HCT116 (cell line): ENCODE data around the gene ARHGAP9. TPM values are rescaled to one million over a fixed set of nuclear protein-coding genes. Genes with fewer than 3 reads are reported as not detected.

ENCODE experiments used
- ATAC-seq: fragments of 200-7000 bp; cut with Tn5 transposase; 2 replicates; pipeline ENCODE4 v1.9.1; 2020; ENCODE audit warnings: mild to moderate bottlenecking, moderate library complexity
- BruUV-seq: library from RNA; stranded (reverse); fragments of 400-500 nt; replicated peaks from 2 replicates; lab custom pipeline; 2021; lab: Mats Ljungman, UMichigan
- CTCF ChIA-PET: fragments of 300-600 bp; sonication (Branson Sonifier 250); formaldehyde crosslinking; loops from one replicate; lab custom pipeline; 2021; ENCODE audit warnings: antibody characterized with exemption; lab: Charles Lee
- POLR2A ChIA-PET: fragments of 300-600, 350-600 bp; sonication (Branson Sonifier 250); formaldehyde crosslinking; loops from one replicate; lab custom pipeline; 2021; ENCODE audit warnings: antibody characterized with exemption; lab: Charles Lee
- RAD21 ChIA-PET, 2 experiments: fragments of 300-600 bp; sonication (Branson Sonifier 250); formaldehyde crosslinking; loops; one replicate each; lab custom pipeline; 2023; ENCODE audit warnings: low total read pairs in 2 of 2; ENCODE audit not compliant: uncharacterized antibody in 2 of 2, unreplicated experiment in 2 of 2, low non-redundant PET in 1 of 2; lab: Charles Lee
- DNase-seq: peaks from one replicate; pipeline ENCODE4 v3.0.0-alpha.2; 2010; ENCODE audit warnings: low read depth, low spot score
- H2AFZ ChIP-seq: fragments of 200-600 bp; shearing (Covaris generic), sonication (generic); 2 replicates; pipeline ENCODE4 v1.6.1; 2017; ENCODE audit warnings: low read depth, mixed run types, mixed read lengths, antibody characterized with exemption, low read length; ENCODE audit not compliant: poor library complexity, severe bottlenecking
- H3K27ac ChIP-seq: 2 replicates; pipeline ENCODE4 v1.5.1; 2012; ENCODE audit warnings: low read depth, low read length
- H3K27me3 ChIP-seq: fragments of 200-600 bp; sonication (generic); 2 replicates; pipeline ENCODE4 v1.6.1; 2016; ENCODE audit warnings: mixed run types, low read length, mixed read lengths; ENCODE audit not compliant: insufficient read depth
- H3K36me3 ChIP-seq, 2 experiments: fragments of 200-500 bp in 1 of 2; fragments of 200-600 bp in 1 of 2; sonication (Bioruptor generic) in 1 of 2; sonication (generic) in 1 of 2; 2 replicates each; pipeline versions ENCODE4 v1.5.1 to v1.6.1; 2014 to 2016; ENCODE audit warnings: low read length in 2 of 2, inconsistent platforms in 1 of 2, mixed read lengths in 1 of 2, mixed run types in 1 of 2; ENCODE audit not compliant: insufficient read depth in 2 of 2, control insufficient read depth in 1 of 2
- H3K4me1 ChIP-seq, 2 experiments: fragments of 200-600 bp in 1 of 2; sonication (generic) in 1 of 2; 2 replicates each; pipeline versions ENCODE4 v1.5.1 to v1.6.1; 2012 to 2017; ENCODE audit warnings: low read length in 2 of 2, inconsistent platforms in 1 of 2, mild to moderate bottlenecking in 1 of 2, mixed read lengths in 1 of 2, mixed run types in 1 of 2, moderate library complexity in 1 of 2; ENCODE audit not compliant: insufficient read depth in 2 of 2, control insufficient read depth in 1 of 2
- H3K4me2 ChIP-seq: fragments of 200-600 bp; sonication (generic); 2 replicates; pipeline ENCODE4 v1.6.1; 2017; ENCODE audit warnings: mixed run types, low read length, mixed read lengths
- H3K4me3 ChIP-seq, 2 experiments: fragments of 200-600 bp in 1 of 2; sonication (generic) in 1 of 2; replicated peaks in 1 of 2; 2 replicates each; pipeline ENCODE4 v1.5.1; 2011 to 2016; ENCODE audit warnings: low read length in 2 of 2, control low read depth in 1 of 2, low read depth in 1 of 2, mild to moderate bottlenecking in 1 of 2, mixed read lengths in 1 of 2, mixed run types in 1 of 2
- H3K79me2 ChIP-seq: fragments of 200-600 bp; sonication (generic); 2 replicates; pipeline ENCODE4 v1.6.1; 2017; ENCODE audit warnings: mild to moderate bottlenecking, mixed run types, low read length, moderate library complexity, mixed read lengths; ENCODE audit not compliant: insufficient read depth
- H3K9ac ChIP-seq: fragments of 200-600 bp; sonication (generic); 2 replicates; pipeline ENCODE4 v1.6.1; 2016; ENCODE audit warnings: low read length, mixed read lengths
- H3K9me2 ChIP-seq: fragments of 200-600 bp; sonication (generic), shearing (Covaris generic); 2 replicates; pipeline ENCODE4 v1.6.1; 2017; ENCODE audit warnings: mixed run types, mild to moderate bottlenecking, moderate library complexity; ENCODE audit not compliant: insufficient read depth
- H3K9me3 ChIP-seq, 2 experiments: fragments of 200-500 bp in 1 of 2; fragments of 200-600 bp in 1 of 2; sonication (Bioruptor generic) in 1 of 2; sonication (generic) in 1 of 2; 2 replicates each; pipeline ENCODE4 v1.6.1; 2014 to 2017; ENCODE audit warnings: low read length in 2 of 2, mixed read lengths in 2 of 2, inconsistent platforms in 1 of 2, low read depth in 1 of 2, mild to moderate bottlenecking in 1 of 2, mixed run types in 1 of 2, moderate library complexity in 1 of 2; ENCODE audit not compliant: control insufficient read depth in 1 of 2, insufficient read depth in 1 of 2
- H4K20me1 ChIP-seq: fragments of 200-600 bp; sonication (generic), shearing (Covaris generic); 2 replicates; pipeline ENCODE4 v1.6.1; 2017; ENCODE audit warnings: mixed run types, mild to moderate bottlenecking, moderate library complexity; ENCODE audit not compliant: insufficient read depth
- CBX3 ChIP-seq: IDR thresholded peaks from 2 replicates; pipeline ENCODE4 v1.6.1; 2012; ENCODE audit warnings: low read depth
- CEBPB ChIP-seq: IDR thresholded peaks from 2 replicates; pipeline ENCODE4 v1.6.1; 2012; ENCODE audit warnings: low read depth
- EGR1 ChIP-seq: IDR thresholded peaks from 2 replicates; pipeline ENCODE4 v1.6.1; 2012; ENCODE audit warnings: low read depth
- FOSL1 ChIP-seq: IDR thresholded peaks from 2 replicates; pipeline ENCODE4 v1.6.1; 2012; ENCODE audit warnings: low read depth
- JUND ChIP-seq: IDR thresholded peaks from 2 replicates; pipeline ENCODE4 v1.6.1; 2012
- POLR2A ChIP-seq: IDR thresholded peaks from 2 replicates; pipeline ENCODE4 v1.7.0; 2011; ENCODE audit warnings: borderline replicate concordance; ENCODE audit not compliant: insufficient read depth, insufficient read length; ENCODE audit errors: extremely low read depth
- RAD21 ChIP-seq: IDR thresholded peaks from 2 replicates; pipeline ENCODE4 v1.6.1; 2012; ENCODE audit warnings: low read depth, mild to moderate bottlenecking
- SIN3A ChIP-seq: IDR thresholded peaks from 2 replicates; pipeline ENCODE4 v1.6.1; 2012; ENCODE audit warnings: low read depth
- SP1 ChIP-seq: IDR thresholded peaks from 2 replicates; pipeline ENCODE4 v1.6.1; 2012; ENCODE audit warnings: low read depth
- TCF7L2 ChIP-seq: IDR thresholded peaks from 2 replicates; pipeline ENCODE4 v1.7.0; 2011; ENCODE audit warnings: borderline replicate concordance, inconsistent platforms; ENCODE audit not compliant: insufficient read depth, insufficient read length; ENCODE audit errors: extremely low read depth
- ZFX ChIP-seq: fragments of 450-650 bp; IDR thresholded peaks from 2 replicates; pipeline ENCODE4 v1.6.1; 2017
- ZNF274 ChIP-seq: fragments of 200-500 bp; sonication (Bioruptor generic); IDR thresholded peaks from 2 replicates; pipeline ENCODE4 v1.6.1; 2014; ENCODE audit warnings: mild to moderate bottlenecking, low read depth, low read length, inconsistent platforms
- intact Hi-C: fragments of 100-400 bp; cut with micrococcal nuclease; formaldehyde crosslinking; loops from 2 replicates; pipeline ENCODE4 v1.10.0; 2022
- total RNA-seq: library from RNA; stranded (reverse); gene quantifications from one replicate; pipeline ENCODE4 v1.2.1, GENCODE V29; 2021; ENCODE audit not compliant: unreplicated experiment
- TF ChIP-seq, protein P1 (sequence below): IDR thresholded peaks from 2 replicates; pipeline ENCODE4 v1.6.1; 2012
- TF ChIP-seq, protein P2 (sequence below): IDR thresholded peaks from 2 replicates; pipeline ENCODE4 v1.6.1; 2011; ENCODE audit warnings: mild to moderate bottlenecking, low read length, moderate library complexity; ENCODE audit not compliant: insufficient replicate concordance; ENCODE audit errors: extremely low read depth
- TF ChIP-seq, protein P3 (sequence below): IDR thresholded peaks from 2 replicates; pipeline ENCODE4 v1.6.1; 2012
- TF ChIP-seq, protein P4 (sequence below), 3 experiments: fragments of 200-600 bp in 1 of 3; sonication (generic) in 1 of 3; IDR thresholded peaks in 2 of 3; conservative IDR thresholded peaks in 1 of 3; 2 replicates each; pipeline ENCODE4 v1.5.1; 2012 to 2017; ENCODE audit warnings: low read depth in 2 of 3, low read length in 2 of 3, antibody characterized with exemption in 1 of 3, borderline replicate concordance in 1 of 3, control low read depth in 1 of 3, mild to moderate bottlenecking in 1 of 3, mixed read lengths in 1 of 3, mixed run types in 1 of 3, moderate library complexity in 1 of 3; ENCODE audit not compliant: insufficient read depth in 1 of 3
- TF ChIP-seq, protein P5 (sequence below): IDR thresholded peaks from 2 replicates; pipeline ENCODE4 v1.6.1; 2012; ENCODE audit warnings: low read depth

Gene ARHGAP9
- total RNA-seq, 1 experiment from 2014 or later = 0.84 TPM

DNA sequence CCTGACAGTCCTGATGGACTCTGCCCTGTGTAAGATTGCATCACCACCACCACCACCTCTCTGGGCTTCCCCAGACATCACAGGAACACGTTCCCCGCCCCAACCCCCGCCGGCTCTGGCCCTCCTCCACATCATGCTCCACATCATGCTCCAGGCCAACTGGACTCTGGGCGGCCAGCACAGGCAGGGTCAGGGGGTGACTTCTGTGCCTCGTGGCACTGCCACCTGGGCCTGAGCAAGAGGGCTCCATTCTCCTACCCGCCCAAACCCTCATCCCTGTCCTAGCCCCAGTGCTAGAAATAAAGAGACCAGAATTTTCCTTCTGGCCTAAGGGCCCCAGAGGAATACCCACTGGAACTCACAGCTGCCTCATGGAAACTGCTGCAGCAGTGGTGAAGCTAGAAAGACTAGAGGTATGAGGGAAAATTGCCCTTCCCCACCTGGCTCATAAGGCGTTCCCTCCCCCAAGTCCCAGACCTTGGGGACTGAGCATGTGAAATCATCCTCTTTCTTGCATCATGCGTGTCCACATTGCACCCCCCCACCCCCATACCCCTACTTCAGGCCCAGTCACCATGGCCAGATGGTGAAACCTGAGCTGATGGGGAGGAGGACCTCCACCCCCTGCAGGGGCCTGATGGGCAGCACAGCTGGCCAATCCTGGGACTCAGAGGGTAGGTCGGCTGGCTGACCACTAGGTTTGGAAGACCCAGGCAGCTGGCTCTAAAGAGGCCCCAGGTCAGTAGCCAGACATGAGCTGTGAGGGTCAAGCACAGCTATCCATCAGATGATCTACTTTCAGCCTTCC, 24.9 kb downstream of the ARHGAP9 start, which contains the start of gene INHBE:
Gene INHBE (plus strand): TSS at position 742 of the 808 bp plus-strand sequence. CDS start 230 bp downstream, outside the sequence.
- Histone ChIP-seq H3K4me2 (peak within 1 kb of the TSS; percentile 44), H4K20me1 (no peaks in the 10 kb centered on the region), H3K4me1 (peaks cover 29 to 45% of the 10 kb centered on the region in 2 experiments), H3K9ac (no peak within 1 kb of the TSS), H3K9me2 (no peaks in the 10 kb centered on the region), H3K36me3 (no peaks in the 10 kb centered on the region), H3K27me3 (no peaks in the 10 kb centered on the region), H3K27ac (no peak within 1 kb of the TSS), H2AFZ (peak within 1 kb of the TSS; percentile 75), H3K9me3 (no peaks in the 10 kb centered on the region), H3K79me2 (no peaks in the 10 kb centered on the region), H3K4me3 (peak within 1 kb of the TSS in 1 of 2 experiments; percentile 19; a peak in 2 of 4 replicates)
- POLR2A ChIA-PET = interaction anchor here (0.6 to 1.2 kb wide), 4 partner anchors 31 to 225 kb away, joined by 3 to 4 read pairs (median 4); partner anchors contain the start of gene SHMT2
- DNase-seq (no peak), ATAC-seq (no peak)
- RAD21 ChIA-PET = no interaction called here
- intact Hi-C loops = no loop called here
- CTCF ChIA-PET = interaction anchor here (0.7 to 3.5 kb wide), 17 partner anchors 10 to 271 kb away, joined by 3 to 26 read pairs (median 4); partner anchors contain the start of gene NXPH4
- no TSS peak for BruUV-seq
- TF ChIP-seq FOSL1 = no peak
- no peak for TF ChIP-seq CBX3
- peak; percentile 39 for TF ChIP-seq TCF7L2
- TF ChIP-seq, protein P1, sequence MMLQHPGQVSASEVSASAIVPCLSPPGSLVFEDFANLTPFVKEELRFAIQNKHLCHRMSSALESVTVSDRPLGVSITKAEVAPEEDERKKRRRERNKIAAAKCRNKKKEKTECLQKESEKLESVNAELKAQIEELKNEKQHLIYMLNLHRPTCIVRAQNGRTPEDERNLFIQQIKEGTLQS = no peak
- peak; percentile 10 for TF ChIP-seq POLR2A
- TF ChIP-seq RAD21 = no peak
- TF ChIP-seq ZFX = no peak
- TF ChIP-seq ZNF274 = no peak
- TF ChIP-seq SP1 = no peak
- no peak for TF ChIP-seq SIN3A
- TF ChIP-seq, protein P2, sequence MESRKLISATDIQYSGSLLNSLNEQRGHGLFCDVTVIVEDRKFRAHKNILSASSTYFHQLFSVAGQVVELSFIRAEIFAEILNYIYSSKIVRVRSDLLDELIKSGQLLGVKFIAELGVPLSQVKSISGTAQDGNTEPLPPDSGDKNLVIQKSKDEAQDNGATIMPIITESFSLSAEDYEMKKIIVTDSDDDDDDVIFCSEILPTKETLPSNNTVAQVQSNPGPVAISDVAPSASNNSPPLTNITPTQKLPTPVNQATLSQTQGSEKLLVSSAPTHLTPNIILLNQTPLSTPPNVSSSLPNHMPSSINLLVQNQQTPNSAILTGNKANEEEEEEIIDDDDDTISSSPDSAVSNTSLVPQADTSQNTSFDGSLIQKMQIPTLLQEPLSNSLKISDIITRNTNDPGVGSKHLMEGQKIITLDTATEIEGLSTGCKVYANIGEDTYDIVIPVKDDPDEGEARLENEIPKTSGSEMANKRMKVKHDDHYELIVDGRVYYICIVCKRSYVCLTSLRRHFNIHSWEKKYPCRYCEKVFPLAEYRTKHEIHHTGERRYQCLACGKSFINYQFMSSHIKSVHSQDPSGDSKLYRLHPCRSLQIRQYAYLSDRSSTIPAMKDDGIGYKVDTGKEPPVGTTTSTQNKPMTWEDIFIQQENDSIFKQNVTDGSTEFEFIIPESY = no peak
- TF ChIP-seq, protein P3, sequence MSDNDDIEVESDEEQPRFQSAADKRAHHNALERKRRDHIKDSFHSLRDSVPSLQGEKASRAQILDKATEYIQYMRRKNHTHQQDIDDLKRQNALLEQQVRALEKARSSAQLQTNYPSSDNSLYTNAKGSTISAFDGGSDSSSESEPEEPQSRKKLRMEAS = no peak
- TF ChIP-seq CEBPB = no peak
- no peak for TF ChIP-seq JUND
- TF ChIP-seq, protein P4, sequence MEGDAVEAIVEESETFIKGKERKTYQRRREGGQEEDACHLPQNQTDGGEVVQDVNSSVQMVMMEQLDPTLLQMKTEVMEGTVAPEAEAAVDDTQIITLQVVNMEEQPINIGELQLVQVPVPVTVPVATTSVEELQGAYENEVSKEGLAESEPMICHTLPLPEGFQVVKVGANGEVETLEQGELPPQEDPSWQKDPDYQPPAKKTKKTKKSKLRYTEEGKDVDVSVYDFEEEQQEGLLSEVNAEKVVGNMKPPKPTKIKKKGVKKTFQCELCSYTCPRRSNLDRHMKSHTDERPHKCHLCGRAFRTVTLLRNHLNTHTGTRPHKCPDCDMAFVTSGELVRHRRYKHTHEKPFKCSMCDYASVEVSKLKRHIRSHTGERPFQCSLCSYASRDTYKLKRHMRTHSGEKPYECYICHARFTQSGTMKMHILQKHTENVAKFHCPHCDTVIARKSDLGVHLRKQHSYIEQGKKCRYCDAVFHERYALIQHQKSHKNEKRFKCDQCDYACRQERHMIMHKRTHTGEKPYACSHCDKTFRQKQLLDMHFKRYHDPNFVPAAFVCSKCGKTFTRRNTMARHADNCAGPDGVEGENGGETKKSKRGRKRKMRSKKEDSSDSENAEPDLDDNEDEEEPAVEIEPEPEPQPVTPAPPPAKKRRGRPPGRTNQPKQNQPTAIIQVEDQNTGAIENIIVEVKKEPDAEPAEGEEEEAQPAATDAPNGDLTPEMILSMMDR (IDR thresholded peaks at IDR 0.05 in 2 of 3, conservative IDR thresholded peaks at IDR 0.05 in 1 of 3; ENCODE audit: borderline replicate concordance in 1 of 3, insufficient read depth in 1 of 3, low read depth in 2 of 3, low read length in 2 of 3) = no peak
- TF ChIP-seq, protein P5, sequence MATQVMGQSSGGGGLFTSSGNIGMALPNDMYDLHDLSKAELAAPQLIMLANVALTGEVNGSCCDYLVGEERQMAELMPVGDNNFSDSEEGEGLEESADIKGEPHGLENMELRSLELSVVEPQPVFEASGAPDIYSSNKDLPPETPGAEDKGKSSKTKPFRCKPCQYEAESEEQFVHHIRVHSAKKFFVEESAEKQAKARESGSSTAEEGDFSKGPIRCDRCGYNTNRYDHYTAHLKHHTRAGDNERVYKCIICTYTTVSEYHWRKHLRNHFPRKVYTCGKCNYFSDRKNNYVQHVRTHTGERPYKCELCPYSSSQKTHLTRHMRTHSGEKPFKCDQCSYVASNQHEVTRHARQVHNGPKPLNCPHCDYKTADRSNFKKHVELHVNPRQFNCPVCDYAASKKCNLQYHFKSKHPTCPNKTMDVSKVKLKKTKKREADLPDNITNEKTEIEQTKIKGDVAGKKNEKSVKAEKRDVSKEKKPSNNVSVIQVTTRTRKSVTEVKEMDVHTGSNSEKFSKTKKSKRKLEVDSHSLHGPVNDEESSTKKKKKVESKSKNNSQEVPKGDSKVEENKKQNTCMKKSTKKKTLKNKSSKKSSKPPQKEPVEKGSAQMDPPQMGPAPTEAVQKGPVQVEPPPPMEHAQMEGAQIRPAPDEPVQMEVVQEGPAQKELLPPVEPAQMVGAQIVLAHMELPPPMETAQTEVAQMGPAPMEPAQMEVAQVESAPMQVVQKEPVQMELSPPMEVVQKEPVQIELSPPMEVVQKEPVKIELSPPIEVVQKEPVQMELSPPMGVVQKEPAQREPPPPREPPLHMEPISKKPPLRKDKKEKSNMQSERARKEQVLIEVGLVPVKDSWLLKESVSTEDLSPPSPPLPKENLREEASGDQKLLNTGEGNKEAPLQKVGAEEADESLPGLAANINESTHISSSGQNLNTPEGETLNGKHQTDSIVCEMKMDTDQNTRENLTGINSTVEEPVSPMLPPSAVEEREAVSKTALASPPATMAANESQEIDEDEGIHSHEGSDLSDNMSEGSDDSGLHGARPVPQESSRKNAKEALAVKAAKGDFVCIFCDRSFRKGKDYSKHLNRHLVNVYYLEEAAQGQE = no peak
- TF ChIP-seq EGR1 = no peak
